Neural cell (in vitro differentiated cells): ENCODE measurements around the gene NCOA3.

Experiments
- EP300 ChIP-seq: fragments of 450-650 bp; conservative IDR thresholded peaks from 2 replicates; pipeline ENCODE4 v1.6.1; 2014; ENCODE audit warnings: antibody characterized with exemption, mild to moderate bottlenecking, moderate library complexity; ENCODE audit not compliant: poor library complexity, severe bottlenecking
- MXI1 ChIP-seq: fragments of 450-650 bp; conservative IDR thresholded peaks from 2 replicates; pipeline ENCODE4 v1.6.1; 2014; ENCODE audit warnings: antibody characterized with exemption, mild to moderate bottlenecking; ENCODE audit not compliant: poor library complexity, severe bottlenecking
- POLR2AphosphoS5 ChIP-seq: IDR thresholded peaks from 2 replicates; pipeline ENCODE4 v1.6.1; 2012
- RAD21 ChIP-seq: fragments of 450-650 bp; conservative IDR thresholded peaks from 2 replicates; pipeline ENCODE4 v1.6.1; 2014; ENCODE audit warnings: antibody characterized with exemption, mild to moderate bottlenecking, moderate library complexity
- REST ChIP-seq: IDR thresholded peaks from 2 replicates; pipeline ENCODE4 v1.6.1; 2012; ENCODE audit warnings: borderline replicate concordance
- TF ChIP-seq, protein P1 (sequence below): fragments of 450-650 bp; IDR thresholded peaks from 2 replicates; pipeline ENCODE4 v1.5.1; 2014; ENCODE audit warnings: antibody characterized with exemption, mild to moderate bottlenecking, moderate library complexity; ENCODE audit not compliant: poor library complexity, severe bottlenecking

DNA sequence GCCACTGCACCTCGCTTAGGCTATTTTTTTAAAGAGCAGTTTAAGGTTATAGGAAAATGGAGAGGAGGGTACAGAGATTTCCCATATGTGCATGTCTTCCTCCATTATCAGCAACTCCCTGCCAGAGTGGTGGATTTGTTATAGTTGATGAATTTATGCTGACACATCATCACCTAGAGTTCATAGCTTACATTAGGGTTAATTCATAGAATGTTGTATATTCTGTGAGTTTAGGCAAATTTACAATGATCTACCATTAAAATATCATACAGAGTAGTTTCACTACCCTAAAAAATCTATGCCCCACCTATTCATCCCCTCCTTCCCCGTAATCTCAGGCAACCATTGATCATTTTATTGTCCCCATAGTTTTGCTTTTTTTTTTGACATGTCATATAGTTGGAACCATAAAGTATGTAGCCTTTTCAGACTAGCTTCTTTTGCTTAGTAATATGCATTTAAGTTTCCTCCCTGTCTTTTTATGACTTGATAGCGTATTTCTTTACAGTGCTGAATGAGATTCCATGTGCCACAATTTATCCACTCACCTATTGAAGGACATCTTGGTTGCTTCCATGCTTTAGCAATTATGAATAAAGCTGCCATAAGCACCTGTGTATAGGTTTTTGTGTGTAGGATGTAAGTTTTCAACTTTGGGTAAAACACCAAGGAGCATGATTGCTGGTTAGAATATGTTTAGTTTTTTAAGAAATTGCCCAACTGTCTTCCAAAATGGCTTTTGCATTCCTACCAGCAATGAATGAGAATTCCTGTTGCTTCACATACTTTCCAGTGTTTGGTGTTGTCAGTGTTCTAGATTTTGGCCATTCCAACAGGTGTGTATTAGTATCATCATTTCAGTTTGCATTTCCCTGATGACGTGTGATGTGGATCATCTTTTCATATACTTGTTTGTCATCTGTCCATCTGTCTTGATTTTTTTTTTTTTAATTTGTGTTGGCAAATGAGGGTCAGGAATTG, 60.2 kb downstream of the NCOA3 start:
- TF ChIP-seq, protein P1, sequence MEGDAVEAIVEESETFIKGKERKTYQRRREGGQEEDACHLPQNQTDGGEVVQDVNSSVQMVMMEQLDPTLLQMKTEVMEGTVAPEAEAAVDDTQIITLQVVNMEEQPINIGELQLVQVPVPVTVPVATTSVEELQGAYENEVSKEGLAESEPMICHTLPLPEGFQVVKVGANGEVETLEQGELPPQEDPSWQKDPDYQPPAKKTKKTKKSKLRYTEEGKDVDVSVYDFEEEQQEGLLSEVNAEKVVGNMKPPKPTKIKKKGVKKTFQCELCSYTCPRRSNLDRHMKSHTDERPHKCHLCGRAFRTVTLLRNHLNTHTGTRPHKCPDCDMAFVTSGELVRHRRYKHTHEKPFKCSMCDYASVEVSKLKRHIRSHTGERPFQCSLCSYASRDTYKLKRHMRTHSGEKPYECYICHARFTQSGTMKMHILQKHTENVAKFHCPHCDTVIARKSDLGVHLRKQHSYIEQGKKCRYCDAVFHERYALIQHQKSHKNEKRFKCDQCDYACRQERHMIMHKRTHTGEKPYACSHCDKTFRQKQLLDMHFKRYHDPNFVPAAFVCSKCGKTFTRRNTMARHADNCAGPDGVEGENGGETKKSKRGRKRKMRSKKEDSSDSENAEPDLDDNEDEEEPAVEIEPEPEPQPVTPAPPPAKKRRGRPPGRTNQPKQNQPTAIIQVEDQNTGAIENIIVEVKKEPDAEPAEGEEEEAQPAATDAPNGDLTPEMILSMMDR = no peak
- no peak for TF ChIP-seq POLR2AphosphoS5
- no peak for TF ChIP-seq REST
- no peak for TF ChIP-seq RAD21
- no peak for TF ChIP-seq MXI1
- TF ChIP-seq EP300 = no peak
